DOHH2 (cell line): ENCODE data around the gene RNF167.

Experiments used
- H3F3A ChIP-seq: fragments of 200-600 bp; sonication (generic), shearing (Covaris generic); 2 replicates; pipeline ENCODE4 v1.6.0; 2016; ENCODE audit warnings: antibody characterized with exemption, mild to moderate bottlenecking; ENCODE audit not compliant: control insufficient read depth, insufficient read depth
- H3K27ac ChIP-seq: fragments of 200-600 bp; sonication (generic); 2 replicates; pipeline ENCODE4 v1.5.1; 2014; ENCODE audit warnings: low read depth, mild to moderate bottlenecking, low read length, moderate library complexity
- H3K27me3 ChIP-seq: fragments of 200-600 bp; sonication (generic); 2 replicates; pipeline ENCODE4 v1.6.1; 2014; ENCODE audit warnings: mild to moderate bottlenecking, low read length, mixed read lengths; ENCODE audit not compliant: control insufficient read depth
- H3K36me3 ChIP-seq: fragments of 200-600 bp; sonication (generic); 2 replicates; pipeline ENCODE4 v1.6.1; 2014; ENCODE audit warnings: mild to moderate bottlenecking, low read length, moderate library complexity, mixed read lengths; ENCODE audit not compliant: control insufficient read depth
- H3K4me1 ChIP-seq: fragments of 200-600 bp; sonication (generic); 2 replicates; pipeline ENCODE4 v1.6.1; 2014; ENCODE audit warnings: mild to moderate bottlenecking, low read length, mixed read lengths; ENCODE audit not compliant: control insufficient read depth
- H3K4me2 ChIP-seq: fragments of 200-600 bp; sonication (generic); 2 replicates; pipeline ENCODE4 v1.6.0; 2014; ENCODE audit warnings: mild to moderate bottlenecking, low read length, moderate library complexity
- H3K4me3 ChIP-seq: fragments of 200-600 bp; sonication (generic); 2 replicates; pipeline ENCODE4 v1.5.1; 2014; ENCODE audit warnings: mild to moderate bottlenecking, low read length, mixed read lengths
- H3K79me2 ChIP-seq: fragments of 200-600 bp; sonication (generic); 2 replicates; pipeline ENCODE4 v1.6.1; 2014; ENCODE audit warnings: mild to moderate bottlenecking, low read length, mixed read lengths; ENCODE audit not compliant: control insufficient read depth
- H3K9me2 ChIP-seq: fragments of 200-600 bp; sonication (generic); replicated peaks from 2 replicates; pipeline ENCODE4 v1.6.1; 2014; ENCODE audit warnings: mild to moderate bottlenecking, low read length, mixed read lengths; ENCODE audit not compliant: control insufficient read depth
- H3K9me3 ChIP-seq: fragments of 200-600 bp; sonication (generic); 2 replicates; pipeline ENCODE4 v1.6.1; 2014; ENCODE audit warnings: antibody characterized with exemption, low read length, mixed read lengths; ENCODE audit not compliant: control insufficient read depth, insufficient read depth
- H4K20me1 ChIP-seq: fragments of 200-600 bp; sonication (generic); 2 replicates; pipeline ENCODE4 v1.6.0; 2014; ENCODE audit warnings: low read depth, mild to moderate bottlenecking, antibody characterized with exemption, low read length, moderate library complexity; ENCODE audit not compliant: control insufficient read depth, insufficient read depth
- EZH2phosphoT487 ChIP-seq: fragments of 200-600 bp; sonication (generic); IDR thresholded peaks from 2 replicates; pipeline ENCODE4 v1.6.1; 2017; ENCODE audit warnings: borderline replicate concordance, mild to moderate bottlenecking, antibody characterized with exemption, low read length, moderate library complexity, mixed read lengths
- TF ChIP-seq, protein P1 (sequence below): fragments of 200-600 bp; sonication (generic); IDR thresholded peaks from one replicate; pipeline ENCODE4 v1.5.1; 2014; ENCODE audit warnings: antibody characterized with exemption, mild to moderate bottlenecking, low read depth, low read length; ENCODE audit not compliant: poor library complexity, severe bottlenecking

The RNF167 gene

DNA sequence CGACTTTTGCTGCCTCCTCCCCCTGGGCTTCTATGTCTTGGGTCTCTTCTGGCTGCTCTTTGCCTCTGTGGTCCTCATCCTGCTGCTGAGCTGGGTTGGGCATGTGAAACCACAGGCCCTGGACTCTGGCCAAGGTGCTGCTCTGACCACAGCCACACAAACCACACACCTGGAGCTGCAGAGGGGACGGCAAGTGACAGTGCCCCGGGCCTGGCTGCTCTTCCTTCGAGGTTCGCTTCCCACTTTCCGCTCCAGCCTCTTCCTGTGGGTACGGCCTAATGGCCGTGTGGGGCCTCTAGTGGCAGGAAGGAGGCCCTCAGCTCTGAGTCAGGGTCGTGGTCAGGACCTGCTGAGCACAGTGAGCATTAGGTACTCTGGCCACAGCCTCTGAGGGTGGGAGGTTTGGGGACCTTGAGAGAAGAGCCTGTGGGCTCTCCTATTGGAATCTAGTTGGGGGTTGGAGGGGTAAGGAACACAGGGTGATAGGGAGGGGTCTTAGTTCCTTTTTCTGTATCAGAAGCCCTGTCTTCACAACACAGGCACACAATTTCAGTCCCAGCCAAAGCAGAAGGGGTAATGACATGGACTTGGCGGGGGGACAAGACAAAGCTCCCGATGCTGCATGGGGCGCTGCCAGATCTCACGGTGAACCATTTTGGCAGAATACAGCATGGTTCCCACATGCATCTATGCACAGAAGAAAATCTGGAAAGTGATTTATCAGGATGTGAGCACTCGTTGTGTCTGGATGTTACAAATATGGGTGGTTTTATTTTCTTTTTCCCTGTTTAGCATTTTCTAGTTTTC, 5.7 kb upstream of the RNF167 start:
- Histone ChIP-seq H4K20me1 (no peaks in the 10 kb centered on the region; the same call in 1 of the 2 replicates), H3K36me3 (peaks cover 41% of the 10 kb centered on the region), H3K4me3 (no peak overlapping the region), H3K79me2 (peaks cover 19% of the 10 kb centered on the region), H3K4me1 (peaks cover 22% of the 10 kb centered on the region), H3K4me2 (peak overlapping the region; percentile 25; the same call in 1 of the 2 replicates), H3F3A (no peaks in the 10 kb centered on the region), H3K27ac (no peak overlapping the region), H3K9me3 (no peaks in the 10 kb centered on the region), H3K27me3 (no peaks in the 10 kb centered on the region), H3K9me2 (no peaks in the 10 kb centered on the region)
- TF ChIP-seq EZH2phosphoT487 = no peak
- TF ChIP-seq, protein P1, sequence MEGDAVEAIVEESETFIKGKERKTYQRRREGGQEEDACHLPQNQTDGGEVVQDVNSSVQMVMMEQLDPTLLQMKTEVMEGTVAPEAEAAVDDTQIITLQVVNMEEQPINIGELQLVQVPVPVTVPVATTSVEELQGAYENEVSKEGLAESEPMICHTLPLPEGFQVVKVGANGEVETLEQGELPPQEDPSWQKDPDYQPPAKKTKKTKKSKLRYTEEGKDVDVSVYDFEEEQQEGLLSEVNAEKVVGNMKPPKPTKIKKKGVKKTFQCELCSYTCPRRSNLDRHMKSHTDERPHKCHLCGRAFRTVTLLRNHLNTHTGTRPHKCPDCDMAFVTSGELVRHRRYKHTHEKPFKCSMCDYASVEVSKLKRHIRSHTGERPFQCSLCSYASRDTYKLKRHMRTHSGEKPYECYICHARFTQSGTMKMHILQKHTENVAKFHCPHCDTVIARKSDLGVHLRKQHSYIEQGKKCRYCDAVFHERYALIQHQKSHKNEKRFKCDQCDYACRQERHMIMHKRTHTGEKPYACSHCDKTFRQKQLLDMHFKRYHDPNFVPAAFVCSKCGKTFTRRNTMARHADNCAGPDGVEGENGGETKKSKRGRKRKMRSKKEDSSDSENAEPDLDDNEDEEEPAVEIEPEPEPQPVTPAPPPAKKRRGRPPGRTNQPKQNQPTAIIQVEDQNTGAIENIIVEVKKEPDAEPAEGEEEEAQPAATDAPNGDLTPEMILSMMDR = peak; percentile 34

DNA sequence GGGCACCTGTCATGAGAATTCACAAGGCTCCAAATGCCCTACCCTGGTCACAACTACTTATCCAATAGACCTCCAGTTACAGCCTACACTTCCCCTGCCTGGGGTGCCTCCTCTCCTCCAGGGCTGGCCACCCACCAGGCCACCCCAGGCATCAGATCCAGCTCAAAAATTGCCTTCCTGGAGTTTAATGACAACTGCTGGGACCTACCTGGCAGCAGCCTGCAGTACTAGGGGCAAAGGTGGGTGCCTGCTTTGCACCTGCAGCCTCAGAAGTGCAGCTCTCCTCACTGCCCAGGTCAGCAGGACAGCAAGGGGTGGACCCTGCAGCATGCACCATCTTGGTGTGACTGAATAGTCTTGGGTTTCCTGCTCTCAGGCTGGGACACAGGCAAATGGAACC, 4.4 kb upstream of the RNF167 start:
- no peak overlapping the region for H3K27ac ChIP-seq
- H3F3A ChIP-seq = peaks cover 4% of the 10 kb centered on the region
- peaks cover 48% of the 10 kb centered on the region for H3K36me3 ChIP-seq
- H3K4me1 ChIP-seq = peaks cover 22% of the 10 kb centered on the region
- no peaks in the 10 kb centered on the region; the same call in 1 of the 2 replicates for H4K20me1 ChIP-seq
- H3K27me3 ChIP-seq = no peaks in the 10 kb centered on the region
- no peak for TF ChIP-seq EZH2phosphoT487
- TF ChIP-seq, protein P1 = no peak
- no peaks in the 10 kb centered on the region for H3K9me3 ChIP-seq
- peaks cover 25% of the 10 kb centered on the region for H3K79me2 ChIP-seq
- no peak overlapping the region for H3K4me3 ChIP-seq
- no peaks in the 10 kb centered on the region for H3K9me2 ChIP-seq
- no peak overlapping the region for H3K4me2 ChIP-seq

DNA sequence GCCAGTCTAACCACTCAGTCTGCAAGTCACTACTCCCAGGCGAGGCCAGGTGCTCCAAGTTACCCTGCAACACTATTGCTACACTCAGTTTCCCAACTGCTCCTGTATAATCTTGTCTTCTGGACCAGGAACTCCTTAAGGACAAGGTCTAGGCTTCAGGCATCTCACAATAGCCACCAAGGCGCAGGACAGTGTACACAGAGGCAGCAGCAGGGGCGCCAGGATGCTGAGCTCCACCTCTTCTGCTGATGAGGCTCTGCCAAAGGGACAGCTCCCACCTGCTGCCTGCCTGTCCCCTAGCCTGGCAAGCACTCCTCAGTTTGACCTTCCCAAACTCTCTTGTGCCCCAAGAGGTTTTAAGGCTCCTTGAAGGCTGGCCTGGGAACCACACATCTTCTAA, 3.6 kb upstream of the RNF167 start:
- Histone ChIP-seq H3K9me3 (no peaks in the 10 kb centered on the region), H3F3A (peaks cover 7% of the 10 kb centered on the region), H3K4me2 (no peak overlapping the region), H3K9me2 (no peaks in the 10 kb centered on the region), H4K20me1 (no peaks in the 10 kb centered on the region; the same call in 1 of the 2 replicates), H3K4me3 (no peak overlapping the region), H3K36me3 (peaks cover 56% of the 10 kb centered on the region), H3K27me3 (no peaks in the 10 kb centered on the region), H3K4me1 (peaks cover 26% of the 10 kb centered on the region), H3K79me2 (peaks cover 33% of the 10 kb centered on the region), H3K27ac (no peak overlapping the region)
- TF ChIP-seq, protein P1 = no peak
- TF ChIP-seq EZH2phosphoT487 = no peak
